SK-N-SH (cell line): ENCODE results near the gene PABPC1L.

Experiments
- CTCF ChIP-seq: fragments of 200-600 bp; sonication (generic); IDR thresholded peaks from 2 replicates; pipeline ENCODE4 v1.6.1; 2017; ENCODE audit warnings: antibody characterized with exemption, mild to moderate bottlenecking, moderate library complexity
- FOXJ3 ChIP-seq: sonication (generic); formaldehyde crosslinking; IDR thresholded peaks from 2 replicates; pipeline ENCODE4 v1.5.1; 2020; ENCODE audit warnings: mild to moderate bottlenecking, missing genetic modification reagents
- GABPA ChIP-seq: IDR thresholded peaks from 2 replicates; pipeline ENCODE4 v1.4.0; 2012; ENCODE audit warnings: low read depth, mild to moderate bottlenecking
- PBX3 ChIP-seq: IDR thresholded peaks from 2 replicates; pipeline ENCODE4; 2012
- POLR2AphosphoS5 ChIP-seq: IDR thresholded peaks from 2 replicates; pipeline ENCODE4 v1.6.1; 2012; ENCODE audit warnings: low read depth, low read length
- SMC3 ChIP-seq: IDR thresholded peaks from 2 replicates; pipeline ENCODE4 v1.6.1; 2012; ENCODE audit warnings: low read depth, low read length, improper control_type of control experiment
- TAF1 ChIP-seq: IDR thresholded peaks from 2 replicates; pipeline ENCODE4 v1.6.1; 2012; ENCODE audit warnings: low read depth, mild to moderate bottlenecking, low read length, moderate library complexity, borderline replicate concordance
- TEAD4 ChIP-seq: IDR thresholded peaks from 2 replicates; pipeline ENCODE4 v1.4.0; 2012; ENCODE audit warnings: mild to moderate bottlenecking, borderline replicate concordance; ENCODE audit not compliant: insufficient read depth
- TF ChIP-seq, protein P1 (sequence below): IDR thresholded peaks from 2 replicates; pipeline ENCODE4 v1.4.0; 2012; ENCODE audit warnings: low read depth

DNA sequence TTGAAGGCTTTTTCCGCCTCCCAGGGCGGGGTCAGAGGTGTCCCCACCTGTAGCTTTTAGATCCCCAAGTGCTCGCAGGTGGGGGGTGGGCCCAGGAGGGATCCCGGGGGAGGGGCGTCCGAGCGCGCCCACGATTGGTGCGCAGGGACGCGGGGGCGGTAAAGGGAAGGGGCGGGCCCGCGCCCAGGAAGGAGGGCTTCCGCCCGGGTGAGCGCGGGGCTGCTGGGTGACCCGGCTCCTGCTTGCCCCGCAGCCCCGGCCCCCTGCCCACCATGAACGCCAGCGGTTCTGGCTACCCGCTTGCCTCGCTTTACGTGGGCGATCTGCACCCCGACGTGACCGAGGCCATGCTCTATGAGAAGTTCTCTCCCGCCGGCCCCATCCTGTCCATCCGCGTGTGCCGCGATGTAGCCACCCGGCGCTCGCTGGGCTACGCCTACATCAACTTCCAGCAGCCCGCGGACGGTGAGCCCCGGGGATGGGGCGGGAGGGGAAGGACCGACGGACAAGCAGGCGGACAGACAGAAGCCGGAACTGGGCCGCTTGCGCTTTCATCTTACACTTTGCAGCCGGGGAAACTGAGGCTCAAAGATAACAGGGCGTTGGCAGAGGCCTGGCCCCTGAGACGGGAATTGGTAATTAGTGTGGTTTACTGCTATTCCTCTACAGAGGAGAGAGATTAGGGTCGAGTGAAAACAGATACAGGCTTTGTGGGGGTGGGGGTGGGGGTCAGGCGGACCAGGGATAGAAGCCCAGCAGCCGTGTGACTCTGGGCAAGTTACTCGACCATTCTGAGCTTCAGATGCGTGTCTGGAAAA lies at the start of gene PABPC1L:
- no peak for TF ChIP-seq CTCF
- TF ChIP-seq GABPA, result peak; percentile 67
- TF ChIP-seq TAF1, result 0 out of 2 replicates have a peak, but pooled peaks have one; percentile 11
- TF ChIP-seq POLR2AphosphoS5, result peak; percentile 69
- TF ChIP-seq PBX3, result no peak; the same call in 1 of the 2 replicates
- peak; percentile 35; the same call in 1 of the 2 replicates for TF ChIP-seq FOXJ3 (CRISPR knock-in tag)
- TF ChIP-seq, protein P1, sequence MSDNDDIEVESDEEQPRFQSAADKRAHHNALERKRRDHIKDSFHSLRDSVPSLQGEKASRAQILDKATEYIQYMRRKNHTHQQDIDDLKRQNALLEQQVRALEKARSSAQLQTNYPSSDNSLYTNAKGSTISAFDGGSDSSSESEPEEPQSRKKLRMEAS, result peak; percentile 80
- no peak for TF ChIP-seq SMC3
- TF ChIP-seq TEAD4, result no peak
